OCI-LY1 (cell line): ENCODE data around the gene FGG.

Experiments used
- H2AFZ ChIP-seq: fragments of 200-600 bp; sonication (generic), shearing (Covaris generic); 2 replicates; pipeline ENCODE4 v1.6.0; 2014; ENCODE audit warnings: antibody characterized with exemption, mild to moderate bottlenecking, low read length
- H3F3A ChIP-seq: fragments of 200-600 bp; sonication (generic), shearing (Covaris generic); 2 replicates; pipeline ENCODE4 v1.6.0; 2014; ENCODE audit warnings: mild to moderate bottlenecking, antibody characterized with exemption, low read length, moderate library complexity; ENCODE audit not compliant: insufficient read depth
- H3K27ac ChIP-seq: fragments of 200-600 bp; sonication (generic); 2 replicates; pipeline ENCODE4 v1.5.1; 2014; ENCODE audit warnings: low read length, mixed run types, mild to moderate bottlenecking, low read depth; ENCODE audit not compliant: poor library complexity, severe bottlenecking
- H3K27me3 ChIP-seq: fragments of 200-600 bp; sonication (generic); 2 replicates; pipeline ENCODE4 v1.6.0; 2014; ENCODE audit warnings: antibody characterized with exemption, mild to moderate bottlenecking, low read length, moderate library complexity; ENCODE audit not compliant: insufficient read depth
- H3K36me3 ChIP-seq: fragments of 200-600 bp; sonication (generic); 2 replicates; pipeline ENCODE4 v1.6.1; 2014; ENCODE audit warnings: mild to moderate bottlenecking, antibody characterized with exemption, low read length, moderate library complexity, mixed read lengths; ENCODE audit not compliant: insufficient read depth
- H3K4me1 ChIP-seq: fragments of 200-600 bp; sonication (generic); 2 replicates; pipeline ENCODE4 v1.5.1; 2014; ENCODE audit warnings: mild to moderate bottlenecking, low read length, moderate library complexity; ENCODE audit not compliant: insufficient read depth, severe bottlenecking
- H3K4me2 ChIP-seq: fragments of 200-600 bp; sonication (generic), shearing (Covaris generic); 2 replicates; pipeline ENCODE4 v1.6.1; 2014; ENCODE audit warnings: low read length
- H3K4me3 ChIP-seq: fragments of 200-600 bp; sonication (generic); 2 replicates; pipeline ENCODE4 v1.5.1; 2014; ENCODE audit warnings: low read length, low read depth, mild to moderate bottlenecking, mixed read lengths; ENCODE audit not compliant: poor library complexity, severe bottlenecking
- H3K79me2 ChIP-seq: fragments of 200-600 bp; shearing (Covaris generic); 2 replicates; pipeline ENCODE4 v1.6.1; 2016; ENCODE audit warnings: mixed run types, low read length, mixed read lengths; ENCODE audit not compliant: insufficient read depth
- H3K9ac ChIP-seq: fragments of 200-600 bp; sonication (generic), shearing (Covaris generic); 2 replicates; pipeline ENCODE4 v1.6.1; 2014; ENCODE audit warnings: mild to moderate bottlenecking, low read length, mixed read lengths
- H3K9me2 ChIP-seq: fragments of 200-600 bp; sonication (generic), shearing (Covaris generic); 2 replicates; pipeline ENCODE4 v1.6.1; 2014; ENCODE audit warnings: low read depth, mild to moderate bottlenecking, low read length, mixed read lengths
- H3K9me3 ChIP-seq: fragments of 200-600 bp; shearing (Covaris generic); 2 replicates; pipeline ENCODE4 v1.6.1; 2014; ENCODE audit warnings: low read length, mixed read lengths
- H4K20me1 ChIP-seq: fragments of 200-600 bp; sonication (generic), shearing (Covaris generic); 2 replicates; pipeline ENCODE4 v1.6.0; 2016; ENCODE audit warnings: mild to moderate bottlenecking, low read length; ENCODE audit not compliant: insufficient read depth
- CTCF ChIP-seq: fragments of 200-600 bp; sonication (generic), shearing (Covaris generic); IDR thresholded peaks from 2 replicates; pipeline ENCODE4 v1.5.1; 2017; ENCODE audit warnings: mild to moderate bottlenecking, antibody characterized with exemption, low read length, moderate library complexity, mixed read lengths
- EZH2 ChIP-seq: fragments of 200-600 bp; sonication (generic), shearing (Covaris generic); IDR thresholded peaks from 2 replicates; pipeline ENCODE4 v1.8.0; 2017; ENCODE audit warnings: borderline replicate concordance, mixed run types, mild to moderate bottlenecking, antibody characterized with exemption, low read length, moderate library complexity, mixed read lengths

FGG gene

GRCh38 chr4:154618708-154619315, 6.4 kb upstream of the FGG start:
- Histone ChIP-seq H3K27ac (no peak overlapping the region), H3K27me3 (no peaks in the 10 kb centered on the region), H3K4me2 (no peak overlapping the region), H3K4me1 (peaks cover 8% of the 10 kb centered on the region), H3K4me3 (no peak overlapping the region), H3K9me2 (no peaks in the 10 kb centered on the region), H2AFZ (no peak overlapping the region), H3F3A (no peaks in the 10 kb centered on the region), H3K9ac (no peak overlapping the region), H3K9me3 (no peaks in the 10 kb centered on the region), H3K36me3 (no peaks in the 10 kb centered on the region), H3K79me2 (no peaks in the 10 kb centered on the region), H4K20me1 (no peaks in the 10 kb centered on the region)
- TF ChIP-seq EZH2 (no peak), CTCF (peak; percentile 76)

- H3K79me2 ChIP-seq, result no peaks in the 10 kb centered on the region
- no peak overlapping the region for H3K4me3 ChIP-seq
- no peaks in the 10 kb centered on the region for H4K20me1 ChIP-seq
- H3K27me3 ChIP-seq, result no peaks in the 10 kb centered on the region
- no peaks in the 10 kb centered on the region for H3K36me3 ChIP-seq
- H3K9ac ChIP-seq, result no peak overlapping the region
- H3F3A ChIP-seq, result no peaks in the 10 kb centered on the region
- H3K27ac ChIP-seq, result no peak overlapping the region
- peaks cover 8% of the 10 kb centered on the region for H3K4me1 ChIP-seq
- TF ChIP-seq EZH2, result no peak
- no peak for TF ChIP-seq CTCF
- H3K4me2 ChIP-seq, result no peak overlapping the region
- H3K9me2 ChIP-seq, result no peaks in the 10 kb centered on the region
- H2AFZ ChIP-seq, result no peak overlapping the region
- no peaks in the 10 kb centered on the region for H3K9me3 ChIP-seq
These were observed 5.4 kb upstream of the FGG start for GRCh38 chr4:154617820-154618317.

- no peaks in the 10 kb centered on the region for H3K79me2 ChIP-seq
- H3K27ac ChIP-seq, result no peak overlapping the region
- no peaks in the 10 kb centered on the region for H3K9me2 ChIP-seq
- H3K9me3 ChIP-seq, result no peaks in the 10 kb centered on the region
- H3K4me2 ChIP-seq, result no peak overlapping the region
- TF ChIP-seq EZH2 (no peak), CTCF (no peak)
- H3K36me3 ChIP-seq, result no peaks in the 10 kb centered on the region
- H3K27me3 ChIP-seq, result no peaks in the 10 kb centered on the region
- H3F3A ChIP-seq, result no peaks in the 10 kb centered on the region
- no peak overlapping the region for H2AFZ ChIP-seq
- no peaks in the 10 kb centered on the region for H4K20me1 ChIP-seq
- no peak overlapping the region for H3K9ac ChIP-seq
- H3K4me3 ChIP-seq, result no peak overlapping the region
- peaks cover 8% of the 10 kb centered on the region for H3K4me1 ChIP-seq
These were observed 4.3 kb upstream of the FGG start for GRCh38 chr4:154616731-154617130.
